Stimulated activated CD8-positive, alpha-beta memory T cell treated with anti-CD3 and anti-CD28 coated beads, Interleukin-12 subunit alpha, Interleukin-12 subunit beta, amount 100 ng/mL, for 1 hour (primary cell): ENCODE data around the gene POU4F2.

Experiments
- DNase-seq: peaks from one replicate; pipeline ENCODE4 v3.0.0-alpha.2; 2020; ENCODE audit warnings: low read depth

Gene POU4F2

GRCh38 chr4:146638786-146639505 is at the start of gene POU4F2:
Gene POU4F2, plus strand, starts transcription at chr4:146638893. Its CDS starts 248 bp downstream, at chr4:146639141.
- no peak for DNase-seq

- no peak for DNase-seq
Measured at GRCh38 chr4:146590801-146591200, 47.9 kb upstream of the POU4F2 start.

GRCh38 chr4:146592019-146592418 is 46.7 kb upstream of the POU4F2 start:
- DNase-seq = no peak

- DNase-seq = no peak
Measured at GRCh38 chr4:146632770-146633470, 5.8 kb upstream of the POU4F2 start.

GRCh38 chr4:146633471-146633800 is 5.3 kb upstream of the POU4F2 start:
- no peak for DNase-seq

- DNase-seq = no peak
Measured at GRCh38 chr4:146634825-146635224, 3.9 kb upstream of the POU4F2 start.

GRCh38 chr4:146637621-146638332 is 916 bp upstream of the POU4F2 start:
- DNase-seq = no peak

- no peak for DNase-seq
Measured at GRCh38 chr4:146638333-146638785, 334 bp upstream of the POU4F2 start.

- DNase-seq = no peak
Measured at GRCh38 chr4:146639506-146639932, 826 bp downstream of the POU4F2 start.

GRCh38 chr4:146640021-146640464 is 1.4 kb downstream of the POU4F2 start:
- no peak for DNase-seq

- no peak for DNase-seq
Measured at GRCh38 chr4:146640465-146641061, 1.9 kb downstream of the POU4F2 start.

- no peak for DNase-seq
Measured at GRCh38 chr4:146641762-146642161, 3.1 kb downstream of the POU4F2 start.

GRCh38 chr4:146643812-146644401 is 5.2 kb downstream of the POU4F2 start:
- no peak for DNase-seq

- DNase-seq = no peak
Measured at GRCh38 chr4:146645921-146646320, 7.2 kb downstream of the POU4F2 start.

GRCh38 chr4:146646593-146647325 is 8.1 kb downstream of the POU4F2 start:
- no peak for DNase-seq

GRCh38 chr4:146647615-146648460 is 9.1 kb downstream of the POU4F2 start:
- DNase-seq = no peak

GRCh38 chr4:146648461-146648783 is 9.7 kb downstream of the POU4F2 start:
- DNase-seq = no peak

- no peak for DNase-seq
Measured at GRCh38 chr4:146649232-146649631, 10.5 kb downstream of the POU4F2 start.

- no peak for DNase-seq
Measured at GRCh38 chr4:146650034-146650433, 11.3 kb downstream of the POU4F2 start.

GRCh38 chr4:146654687-146655520 is 16.2 kb downstream of the POU4F2 start:
- DNase-seq = no peak
